HG02763 (cell line): ENCODE data around the gene HNF1A.

Experiments used
- ATAC-seq: cut with Tn5 transposase; IDR thresholded peaks from one replicate; pipeline ENCODE4 v1.9.1; 2021; ENCODE audit warnings: mild to moderate bottlenecking, moderate library complexity; ENCODE audit not compliant: unreplicated experiment

Gene HNF1A

GRCh38 chr12:121008347-121009098 lies 30.2 kb downstream of the HNF1A start:
- ATAC-seq: no peak

GRCh38 chr12:121009741-121010140 lies 31.4 kb downstream of the HNF1A start:
- ATAC-seq: no peak

- no peak for ATAC-seq
Measured at GRCh38 chr12:121010860-121011259, 32.5 kb downstream of the HNF1A start.

GRCh38 chr12:121011820-121012219 lies 33.5 kb downstream of the HNF1A start:
- no peak for ATAC-seq

- no peak for ATAC-seq
Measured at GRCh38 chr12:121013715-121014114, 35.4 kb downstream of the HNF1A start.

GRCh38 chr12:121015825-121016766 lies 37.8 kb downstream of the HNF1A start, which contains the start of gene C12orf43:
C12orf43 (minus strand) TSS chr12:121016487; CDS start chr12:121016474, 13 bp downstream.
- peak; percentile 95 for ATAC-seq

- ATAC-seq: no peak
Measured at GRCh38 chr12:121017966-121018491, 39.7 kb downstream of the HNF1A start.

GRCh38 chr12:121018860-121019617 lies 40.7 kb downstream of the HNF1A start:
- ATAC-seq: no peak

- ATAC-seq: no peak
Measured at GRCh38 chr12:121021754-121022153, 43.4 kb downstream of the HNF1A start.

- no peak for ATAC-seq
Measured at GRCh38 chr12:121022713-121023112, 44.4 kb downstream of the HNF1A start.

GRCh38 chr12:121023799-121024198 lies 45.5 kb downstream of the HNF1A start:
- ATAC-seq: no peak

GRCh38 chr12:121025442-121026226 lies 47.3 kb downstream of the HNF1A start:
- no peak for ATAC-seq

- ATAC-seq: no peak
Measured at GRCh38 chr12:121026274-121027045, 48.1 kb downstream of the HNF1A start.

GRCh38 chr12:121030576-121031212 lies 52.4 kb downstream of the HNF1A start:
- no peak for ATAC-seq

GRCh38 chr12:121033625-121034349 lies 55.4 kb downstream of the HNF1A start:
- ATAC-seq: no peak

- no peak for ATAC-seq
Measured at GRCh38 chr12:121034616-121035305, 56.4 kb downstream of the HNF1A start.

- ATAC-seq: no peak
Measured at GRCh38 chr12:121036810-121037326, 58.5 kb downstream of the HNF1A start.
